HG03196 (cell line): ENCODE results near the gene DPYSL4.
"Not testable (repeated sequence)": the region's sequence is repeated elsewhere in the genome, so short reads cannot be mapped to it uniquely, and the experiment has no call there.

Experiments
- ATAC-seq: cut with Tn5 transposase; IDR thresholded peaks from one replicate; pipeline ENCODE4 v1.9.1; 2021; ENCODE audit not compliant: unreplicated experiment

Gene DPYSL4

GRCh38 chr10:132205650-132206376 lies 19.1 kb downstream of the DPYSL4 start:
- no peak for ATAC-seq

DNA sequence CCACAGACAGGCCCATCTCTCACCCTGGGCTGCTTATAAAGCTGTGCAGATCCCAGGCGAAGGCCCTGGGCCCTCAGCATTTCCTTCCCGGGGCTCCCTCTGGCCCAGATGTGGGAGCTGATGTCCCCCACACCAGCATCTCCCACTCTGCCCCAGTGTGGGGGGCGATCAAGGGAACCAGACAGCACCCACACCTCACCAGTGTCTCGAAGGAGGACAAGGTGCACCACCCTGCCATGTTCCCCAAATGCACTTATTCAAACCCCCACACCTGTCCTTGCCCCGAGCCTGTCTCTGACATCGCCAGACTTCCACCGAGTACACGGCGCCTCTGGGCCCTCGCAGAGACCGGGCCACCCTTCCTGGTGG lies 19.6 kb downstream of the DPYSL4 start:
- no peak for ATAC-seq

GRCh38 chr10:132206806-132207535 lies 20.2 kb downstream of the DPYSL4 start:
- no peak for ATAC-seq

- no peak for ATAC-seq
These were observed 21.1 kb downstream of the DPYSL4 start for GRCh38 chr10:132207536-132208461.

DNA sequence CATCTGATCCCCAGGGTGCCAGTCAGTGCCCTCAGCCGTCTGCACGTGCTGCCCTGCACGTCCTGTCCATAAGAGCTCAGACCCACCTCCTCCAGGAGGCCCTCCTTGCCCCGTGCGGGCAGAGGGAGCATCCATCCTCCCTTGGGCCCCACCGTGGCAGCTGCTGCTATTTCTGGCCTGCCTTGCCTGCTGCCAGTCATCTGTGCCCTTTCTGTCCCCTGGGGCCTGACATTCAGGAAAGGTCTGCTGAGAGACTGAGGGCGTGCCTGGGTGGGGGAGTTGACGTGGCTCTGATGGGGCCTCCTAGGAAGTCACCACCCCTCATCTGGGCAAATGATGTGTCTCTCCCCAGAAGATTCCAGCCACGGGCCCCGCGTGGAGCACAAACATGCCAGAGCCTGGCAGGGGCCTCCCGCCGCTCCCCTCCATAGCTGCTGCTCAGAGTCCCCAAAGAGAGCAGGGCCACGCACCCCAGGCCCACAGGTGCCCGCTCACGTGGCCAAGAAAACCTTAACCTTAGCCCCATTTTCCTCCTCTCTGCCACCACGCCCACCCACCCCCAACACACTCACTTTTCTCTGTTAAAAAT lies 21.8 kb downstream of the DPYSL4 start:
- ATAC-seq: no peak

- ATAC-seq: no peak
These were observed 22.4 kb downstream of the DPYSL4 start for GRCh38 chr10:132209130-132209529.

DNA sequence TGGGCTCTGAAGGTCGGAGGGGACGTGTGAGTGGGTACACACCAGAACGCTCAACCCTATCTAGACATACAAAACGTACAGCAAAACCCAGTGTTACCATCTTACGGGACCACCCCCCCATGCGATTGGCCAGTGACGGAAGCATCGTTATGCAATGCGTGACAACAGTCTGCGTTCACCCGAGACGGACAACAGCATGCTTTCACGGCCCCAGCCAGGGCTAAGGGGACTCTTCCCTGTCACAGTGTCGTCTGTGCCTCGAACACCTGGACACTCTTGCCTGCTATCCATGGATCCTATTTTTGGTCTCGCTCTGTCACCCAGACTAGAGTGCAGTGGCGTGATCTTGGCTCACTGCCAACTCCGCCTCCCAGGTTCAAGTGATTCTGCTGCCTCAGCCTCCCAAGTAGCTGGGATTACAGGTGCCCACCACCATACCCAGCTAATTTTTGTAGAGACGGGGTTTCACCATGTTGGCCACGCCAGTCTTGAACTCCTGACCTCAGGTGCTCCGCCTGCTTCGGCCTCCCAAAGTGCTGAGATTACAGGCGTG lies 23.3 kb downstream of the DPYSL4 start:
- ATAC-seq: no peak

- ATAC-seq: no peak
These were observed 24.0 kb downstream of the DPYSL4 start for GRCh38 chr10:132210766-132211165.

DNA sequence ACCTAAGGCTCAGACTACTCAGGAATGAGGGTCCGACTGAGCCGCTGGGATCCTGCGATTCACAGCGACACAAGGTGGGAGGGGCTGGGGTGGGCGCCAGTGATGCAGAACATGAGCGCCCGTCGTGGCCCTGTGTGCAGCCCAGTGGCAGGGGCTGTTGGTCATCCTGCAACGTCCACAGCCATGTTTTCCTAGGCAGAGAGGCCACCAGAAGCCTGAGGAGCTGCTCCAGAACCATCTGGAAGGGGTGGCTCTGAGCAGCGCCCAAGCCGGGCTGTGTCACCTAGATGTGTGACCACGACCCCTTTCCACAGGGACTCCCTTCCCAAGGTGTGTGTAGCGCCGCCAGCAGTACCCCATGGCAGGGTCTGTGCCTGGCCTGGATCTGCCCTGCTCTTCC lies 24.5 kb downstream of the DPYSL4 start:
- no peak for ATAC-seq

GRCh38 chr10:132212816-132213215 lies 26.1 kb downstream of the DPYSL4 start:
- ATAC-seq: no peak

- no peak for ATAC-seq
These were observed 27.2 kb downstream of the DPYSL4 start for GRCh38 chr10:132213917-132214316.

DNA sequence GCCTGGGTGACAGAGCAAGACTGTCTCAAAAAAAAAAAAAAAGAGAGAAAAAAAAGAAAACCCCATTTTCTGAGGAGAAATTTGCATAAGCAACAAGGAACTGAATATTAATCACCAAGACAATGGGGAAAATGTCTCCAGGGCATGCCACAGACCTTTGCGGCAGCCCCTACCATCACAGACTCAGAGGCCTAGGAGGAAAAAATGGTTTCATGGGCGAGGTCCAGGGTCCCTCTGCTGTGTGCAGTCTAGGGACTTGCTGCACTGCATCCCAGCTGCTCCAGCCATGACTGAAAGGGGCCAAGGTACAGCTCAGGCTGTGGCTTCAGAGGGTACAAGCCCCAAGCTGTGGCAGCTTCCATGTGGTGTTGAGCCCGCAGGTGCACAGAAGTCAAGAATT lies 29.7 kb downstream of the DPYSL4 start:
- ATAC-seq: not testable (repeated sequence)

GRCh38 chr10:132219486-132219885 lies 32.7 kb downstream of the DPYSL4 start:
- ATAC-seq: no peak

- no peak for ATAC-seq
These were observed 33.3 kb downstream of the DPYSL4 start for GRCh38 chr10:132220061-132220460.

- ATAC-seq: not testable (repeated sequence)
These were observed 34.2 kb downstream of the DPYSL4 start for GRCh38 chr10:132220996-132221395.

GRCh38 chr10:132222726-132223125 lies 36.0 kb downstream of the DPYSL4 start:
- no peak for ATAC-seq

- ATAC-seq: peak; percentile 85
These were observed 36.4 kb downstream of the DPYSL4 start for GRCh38 chr10:132223156-132223590.

DNA sequence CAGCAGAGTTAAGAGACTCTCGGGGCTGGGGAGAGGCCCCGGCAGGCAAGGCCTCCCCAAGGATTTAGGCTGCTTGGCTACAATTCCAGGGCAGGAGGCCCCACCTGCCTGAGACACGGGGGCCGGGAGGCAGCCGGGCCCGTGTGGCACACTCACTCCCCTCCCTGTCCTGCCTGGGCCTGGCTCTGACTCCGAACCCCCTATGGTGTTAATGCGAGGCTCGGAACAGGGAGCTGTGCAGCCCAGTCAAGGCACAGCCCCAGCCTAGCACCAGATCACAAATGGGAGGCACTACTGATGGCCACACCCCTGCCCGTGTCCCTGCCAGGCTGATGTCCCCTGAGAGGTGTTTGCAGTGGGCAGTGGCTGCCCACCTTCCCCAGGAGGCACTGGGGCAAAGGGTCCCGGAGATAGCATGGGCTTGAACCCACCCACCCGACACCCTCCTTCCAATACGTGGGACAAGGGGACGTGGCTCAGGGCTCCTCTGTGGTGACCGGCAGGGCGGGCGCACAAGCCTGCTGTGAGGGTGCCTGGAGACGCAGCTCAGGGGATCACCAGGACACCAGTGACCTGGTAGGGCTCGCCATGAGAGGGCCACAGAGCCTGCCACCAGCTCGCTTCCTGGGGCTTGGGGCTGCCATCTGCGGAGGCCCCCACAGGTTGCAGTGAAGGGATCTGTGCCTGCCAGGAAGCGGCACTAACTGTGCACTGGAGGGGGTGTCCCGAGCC lies 37.0 kb downstream of the DPYSL4 start:
- no peak for ATAC-seq

DNA sequence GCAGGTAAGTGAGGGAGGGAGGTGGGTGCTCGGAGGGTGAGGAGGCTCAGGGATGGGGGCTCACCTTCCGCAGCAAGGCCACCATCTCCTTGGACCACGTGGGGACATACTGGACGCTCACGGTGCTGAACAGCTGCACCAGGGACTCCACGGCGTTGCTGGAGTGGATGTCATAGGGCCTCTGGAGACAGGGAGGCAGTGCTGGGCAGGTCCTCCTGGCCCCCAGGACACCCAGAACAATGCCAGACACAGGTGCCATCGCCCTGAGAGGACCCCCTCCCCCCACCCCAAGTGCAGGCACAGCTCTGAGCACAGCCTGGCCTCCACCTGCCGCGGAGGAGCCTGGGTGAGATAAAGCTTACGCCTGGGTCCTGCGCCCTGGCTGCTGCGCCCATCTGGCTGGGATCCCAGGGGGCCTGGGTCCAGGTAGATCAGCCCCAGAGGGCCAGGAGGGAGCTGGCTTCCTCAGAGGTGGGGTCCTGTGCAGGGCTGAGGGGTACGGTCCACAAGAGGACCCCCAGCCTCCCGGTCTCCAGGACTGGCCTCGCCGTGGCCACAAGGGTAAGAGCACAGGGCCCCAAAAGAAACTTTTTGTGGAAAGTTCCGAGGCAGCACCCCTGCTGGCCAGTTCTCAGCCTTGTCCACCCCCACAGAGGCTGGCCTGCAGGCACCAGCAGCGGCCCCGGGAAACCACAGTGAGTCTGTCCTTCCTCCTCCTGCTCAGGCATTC lies 37.8 kb downstream of the DPYSL4 start:
- no peak for ATAC-seq
